ENCODE results near the gene OVAAL. TPM values are rescaled to one million over a fixed set of nuclear protein-coding genes. Genes with fewer than 3 reads are reported as not detected.

Gene OVAAL
- total and polyA plus RNA-seq, 2 donors (not counting 1 experiment from before 2014, with no cell fraction given), result not detected

GRCh38 chr1:180567654-180568053, 8.9 kb downstream of the OVAAL start:
- no peak overlapping the region for H3K9ac ChIP-seq (ENCODE audit: low read length)
- H3K4me3 Mint-ChIP-seq, result no peak overlapping the region
- H3K4me2 ChIP-seq (replicated peaks; ENCODE audit: low read depth, low read length, poor library complexity, severe bottlenecking), result no peak overlapping the region
- no peaks in the 10 kb centered on the region for H3K79me2 ChIP-seq (ENCODE audit: control insufficient read depth, insufficient read depth, low read length)
- TF ChIP-seq CTCF (IDR thresholded peaks at IDR 0.05), result no peak
- TF ChIP-seq EZH2 (IDR thresholded peaks at IDR 0.05; ENCODE audit: borderline replicate concordance, insufficient read depth, low read depth, low read length, poor library complexity, severe bottlenecking), result no peak
- H3K4me3 ChIP-seq (ENCODE audit: control extremely low read depth in 1 of 5, extremely low read depth in 1 of 5, insufficient read depth in 1 of 5, low read depth in 2 of 5, low read length in 4 of 5), result no peak overlapping the region
- ChIA-PET POLR2A (no interaction called here), CTCF (interaction anchor here (1.0 kb wide), 1 partner anchor 28 kb away, joined by 3 read pairs; no protein-coding TSS in a partner anchor)
- H3K27me3 Mint-ChIP-seq, result peaks cover 33% of the 10 kb centered on the region
- no peaks in the 10 kb centered on the region for H3K4me1 Mint-ChIP-seq
- H3K4me1 ChIP-seq (ENCODE audit: control insufficient read depth in 2 of 2, insufficient read depth in 2 of 2, low read length in 2 of 2), result no peaks in the 10 kb centered on the region
- intact Hi-C loops (cut with micrococcal nuclease), result no loop called here
- H3K9me3 ChIP-seq (ENCODE audit: control extremely low read depth in 1 of 3, control insufficient read depth in 2 of 3, insufficient read depth in 1 of 3, low read length in 2 of 3), result no peaks in the 10 kb centered on the region
- no peak for ATAC-seq (ENCODE audit: low read depth)
- H3K9me3 Mint-ChIP-seq (ENCODE audit: insufficient read depth), result no peaks in the 10 kb centered on the region
- H4K20me1 ChIP-seq (ENCODE audit: control insufficient read depth, insufficient read depth, low read length, poor library complexity, severe bottlenecking), result no peaks in the 10 kb centered on the region
- peaks cover 0 to 3% (median 0%) of the 10 kb centered on the region in 4 experiments for H3K27me3 ChIP-seq (replicated peaks in 1 of 4; ENCODE audit: control extremely low read depth in 1 of 4, control insufficient read depth in 3 of 4, insufficient read depth in 4 of 4, low read length in 3 of 4)
- WGBS (ENCODE audit: insufficient coverage), result 96% methylated on average over 6 of the region's 9 CpGs
- no peak overlapping the region for H2AFZ ChIP-seq (ENCODE audit: insufficient read depth, low read depth, low read length, poor library complexity, severe bottlenecking)
- H3K36me3 ChIP-seq (replicated peaks in 1 of 2; ENCODE audit: control extremely low read depth in 1 of 2, control insufficient read depth in 1 of 2, extremely low read depth in 1 of 2, insufficient read depth in 2 of 2, low read length in 1 of 2), result no peaks in the 10 kb centered on the region
- no peak for DNase-seq
- H3K27ac ChIP-seq (ENCODE audit: low read length in 2 of 2), result no peak overlapping the region
- no peak overlapping the region for H3K27ac Mint-ChIP-seq

GRCh38 chr1:180568184-180568583, 9.4 kb downstream of the OVAAL start:
- intact Hi-C loops (cut with micrococcal nuclease), result no loop called here
- Histone ChIP-seq H3K9ac (ENCODE audit: low read length) (no peak overlapping the region), H3K4me3 (ENCODE audit: control extremely low read depth in 1 of 5, extremely low read depth in 1 of 5, insufficient read depth in 1 of 5, low read depth in 2 of 5, low read length in 4 of 5) (no peak overlapping the region), H3K79me2 (ENCODE audit: control insufficient read depth, insufficient read depth, low read length) (no peaks in the 10 kb centered on the region), H3K4me1 (ENCODE audit: control insufficient read depth in 2 of 2, insufficient read depth in 2 of 2, low read length in 2 of 2) (no peaks in the 10 kb centered on the region), H3K9me3 (ENCODE audit: control extremely low read depth in 1 of 3, control insufficient read depth in 2 of 3, insufficient read depth in 1 of 3, low read length in 2 of 3) (no peaks in the 10 kb centered on the region), H3K4me2 (replicated peaks; ENCODE audit: low read depth, low read length, poor library complexity, severe bottlenecking) (no peak overlapping the region), H3K36me3 (replicated peaks in 1 of 2; ENCODE audit: control extremely low read depth in 1 of 2, control insufficient read depth in 1 of 2, extremely low read depth in 1 of 2, insufficient read depth in 2 of 2, low read length in 1 of 2) (no peaks in the 10 kb centered on the region), H4K20me1 (ENCODE audit: control insufficient read depth, insufficient read depth, low read length, poor library complexity, severe bottlenecking) (no peaks in the 10 kb centered on the region), H3K27ac (ENCODE audit: low read length in 2 of 2) (no peak overlapping the region), H3K27me3 (replicated peaks in 1 of 4; ENCODE audit: control extremely low read depth in 1 of 4, control insufficient read depth in 3 of 4, insufficient read depth in 4 of 4, low read length in 3 of 4) (peaks cover 0 to 3% (median 0%) of the 10 kb centered on the region in 4 experiments), H2AFZ (ENCODE audit: insufficient read depth, low read depth, low read length, poor library complexity, severe bottlenecking) (no peak overlapping the region)
- Mint-ChIP-seq H3K9me3 (ENCODE audit: insufficient read depth) (no peaks in the 10 kb centered on the region), H3K27me3 (peaks cover 36% of the 10 kb centered on the region), H3K27ac (no peak overlapping the region), H3K4me3 (no peak overlapping the region), H3K4me1 (no peaks in the 10 kb centered on the region)
- DNase-seq, result no peak
- CTCF ChIA-PET, result no interaction called here
- WGBS (ENCODE audit: insufficient coverage), result no CpG with 5 or more reads among the region's 2 CpGs
- no peak for TF ChIP-seq EZH2 (IDR thresholded peaks at IDR 0.05; ENCODE audit: borderline replicate concordance, insufficient read depth, low read depth, low read length, poor library complexity, severe bottlenecking)
- no peak for TF ChIP-seq CTCF (IDR thresholded peaks at IDR 0.05)
- no peak for ATAC-seq (ENCODE audit: low read depth)
- POLR2A ChIA-PET, result no interaction called here
